Astrocyte of the spinal cord (primary cell): Measurements from ENCODE around the gene RIMBP2.

Experiments
- DNase-seq: peaks from one replicate; pipeline ENCODE4 v3.0.0; 2011; ENCODE audit warnings: low read depth, low spot score
- H3K4me3 ChIP-seq: 2 replicates; pipeline ENCODE4 v1.5.1; 2011; ENCODE audit warnings: low read depth, mild to moderate bottlenecking, low read length, moderate library complexity
- CTCF ChIP-seq: IDR thresholded peaks from 2 replicates; pipeline ENCODE4 v1.5.1; 2012; ENCODE audit warnings: low read depth, mild to moderate bottlenecking, low read length, inconsistent platforms
- in situ Hi-C: cut with HindIII; loops from 2 replicates; pipeline ENCODE4 v1.10.0; 2017; ENCODE audit warnings: low sequenced_read_pairs

The RIMBP2 gene

GRCh38 chr12:130398100-130398848, 317.8 kb downstream of the RIMBP2 start:
- TF ChIP-seq CTCF: no peak
- in situ Hi-C loops: no loop called here
- H3K4me3 ChIP-seq: no peak overlapping the region
- no peak for DNase-seq

- TF ChIP-seq CTCF: no peak
- DNase-seq: no peak
- in situ Hi-C loops: no loop called here
- no peak overlapping the region for H3K4me3 ChIP-seq
Measured at GRCh38 chr12:130396667-130397066, 319.4 kb downstream of the RIMBP2 start.

GRCh38 chr12:130394906-130395305, 321.2 kb downstream of the RIMBP2 start:
- TF ChIP-seq CTCF: no peak
- H3K4me3 ChIP-seq: no peak overlapping the region
- in situ Hi-C loops: no loop called here
- DNase-seq: no peak

DNA sequence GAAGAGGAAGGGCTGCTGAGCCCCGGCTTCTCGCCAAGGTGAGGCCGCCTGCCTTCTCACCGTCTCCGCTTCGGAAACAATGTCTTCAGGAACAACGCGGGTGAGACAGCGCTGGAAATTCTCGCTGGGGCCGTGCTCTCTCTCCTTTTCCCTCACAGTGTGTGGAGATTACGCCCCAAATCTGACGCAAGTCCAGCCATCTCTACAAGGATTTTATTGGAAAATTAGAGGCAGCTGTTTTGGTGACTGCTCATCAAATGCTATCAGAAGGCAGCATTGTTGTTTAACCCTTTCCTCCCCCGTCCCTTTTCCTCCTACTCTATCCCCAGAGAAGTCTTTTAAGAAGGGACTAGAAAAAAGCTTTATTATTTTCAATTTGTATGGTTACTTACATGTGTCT, 324.9 kb downstream of the RIMBP2 start:
- no peak for TF ChIP-seq CTCF
- DNase-seq: no peak
- no peak overlapping the region for H3K4me3 ChIP-seq
- in situ Hi-C loops: no loop called here

GRCh38 chr12:130385193-130385592, 330.9 kb downstream of the RIMBP2 start:
- no peak overlapping the region for H3K4me3 ChIP-seq
- in situ Hi-C loops: no loop called here
- no peak for DNase-seq
- TF ChIP-seq CTCF: no peak

DNA sequence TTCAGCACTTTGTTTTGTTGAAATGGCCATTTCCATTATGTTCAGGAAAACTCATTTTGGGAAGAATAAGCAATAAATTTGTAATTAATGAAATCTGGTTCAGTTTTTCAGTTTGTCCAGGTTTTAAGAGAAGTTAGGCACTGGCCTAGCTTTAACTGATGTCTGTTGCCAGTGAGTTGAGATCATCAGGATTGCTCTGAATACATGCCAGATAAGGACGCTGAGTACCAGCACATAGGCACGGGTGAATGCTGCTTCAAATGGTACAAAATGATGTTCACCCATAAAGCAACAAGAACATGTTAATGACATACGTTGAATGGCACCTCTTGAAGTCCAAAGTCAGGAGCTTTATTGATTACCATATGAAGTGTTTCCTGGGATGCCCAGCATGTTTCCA, 331.9 kb downstream of the RIMBP2 start:
- no peak overlapping the region for H3K4me3 ChIP-seq
- no peak for DNase-seq
- in situ Hi-C loops: no loop called here
- TF ChIP-seq CTCF: no peak
